DOHH2 (cell line): ENCODE data around the gene FAM3B.

Source experiments
- H3F3A ChIP-seq: fragments of 200-600 bp; sonication (generic), shearing (Covaris generic); 2 replicates; pipeline ENCODE4 v1.6.0; 2016; ENCODE audit warnings: antibody characterized with exemption, mild to moderate bottlenecking; ENCODE audit not compliant: control insufficient read depth, insufficient read depth
- H3K27ac ChIP-seq: fragments of 200-600 bp; sonication (generic); 2 replicates; pipeline ENCODE4 v1.5.1; 2014; ENCODE audit warnings: low read depth, mild to moderate bottlenecking, low read length, moderate library complexity
- H3K27me3 ChIP-seq: fragments of 200-600 bp; sonication (generic); 2 replicates; pipeline ENCODE4 v1.6.1; 2014; ENCODE audit warnings: mild to moderate bottlenecking, low read length, mixed read lengths; ENCODE audit not compliant: control insufficient read depth
- H3K36me3 ChIP-seq: fragments of 200-600 bp; sonication (generic); 2 replicates; pipeline ENCODE4 v1.6.1; 2014; ENCODE audit warnings: mild to moderate bottlenecking, low read length, moderate library complexity, mixed read lengths; ENCODE audit not compliant: control insufficient read depth
- H3K4me1 ChIP-seq: fragments of 200-600 bp; sonication (generic); 2 replicates; pipeline ENCODE4 v1.6.1; 2014; ENCODE audit warnings: mild to moderate bottlenecking, low read length, mixed read lengths; ENCODE audit not compliant: control insufficient read depth
- H3K4me2 ChIP-seq: fragments of 200-600 bp; sonication (generic); 2 replicates; pipeline ENCODE4 v1.6.0; 2014; ENCODE audit warnings: mild to moderate bottlenecking, low read length, moderate library complexity
- H3K4me3 ChIP-seq: fragments of 200-600 bp; sonication (generic); 2 replicates; pipeline ENCODE4 v1.5.1; 2014; ENCODE audit warnings: mild to moderate bottlenecking, low read length, mixed read lengths
- H3K79me2 ChIP-seq: fragments of 200-600 bp; sonication (generic); 2 replicates; pipeline ENCODE4 v1.6.1; 2014; ENCODE audit warnings: mild to moderate bottlenecking, low read length, mixed read lengths; ENCODE audit not compliant: control insufficient read depth
- H3K9me2 ChIP-seq: fragments of 200-600 bp; sonication (generic); replicated peaks from 2 replicates; pipeline ENCODE4 v1.6.1; 2014; ENCODE audit warnings: mild to moderate bottlenecking, low read length, mixed read lengths; ENCODE audit not compliant: control insufficient read depth
- H3K9me3 ChIP-seq: fragments of 200-600 bp; sonication (generic); 2 replicates; pipeline ENCODE4 v1.6.1; 2014; ENCODE audit warnings: antibody characterized with exemption, low read length, mixed read lengths; ENCODE audit not compliant: control insufficient read depth, insufficient read depth
- H4K20me1 ChIP-seq: fragments of 200-600 bp; sonication (generic); 2 replicates; pipeline ENCODE4 v1.6.0; 2014; ENCODE audit warnings: low read depth, mild to moderate bottlenecking, antibody characterized with exemption, low read length, moderate library complexity; ENCODE audit not compliant: control insufficient read depth, insufficient read depth
- CTCF ChIP-seq: fragments of 200-600 bp; sonication (generic); IDR thresholded peaks from one replicate; pipeline ENCODE4 v1.5.1; 2014; ENCODE audit warnings: antibody characterized with exemption, mild to moderate bottlenecking, low read depth, low read length; ENCODE audit not compliant: poor library complexity, severe bottlenecking
- EZH2phosphoT487 ChIP-seq: fragments of 200-600 bp; sonication (generic); IDR thresholded peaks from 2 replicates; pipeline ENCODE4 v1.6.1; 2017; ENCODE audit warnings: borderline replicate concordance, mild to moderate bottlenecking, antibody characterized with exemption, low read length, moderate library complexity, mixed read lengths

FAM3B gene

DNA sequence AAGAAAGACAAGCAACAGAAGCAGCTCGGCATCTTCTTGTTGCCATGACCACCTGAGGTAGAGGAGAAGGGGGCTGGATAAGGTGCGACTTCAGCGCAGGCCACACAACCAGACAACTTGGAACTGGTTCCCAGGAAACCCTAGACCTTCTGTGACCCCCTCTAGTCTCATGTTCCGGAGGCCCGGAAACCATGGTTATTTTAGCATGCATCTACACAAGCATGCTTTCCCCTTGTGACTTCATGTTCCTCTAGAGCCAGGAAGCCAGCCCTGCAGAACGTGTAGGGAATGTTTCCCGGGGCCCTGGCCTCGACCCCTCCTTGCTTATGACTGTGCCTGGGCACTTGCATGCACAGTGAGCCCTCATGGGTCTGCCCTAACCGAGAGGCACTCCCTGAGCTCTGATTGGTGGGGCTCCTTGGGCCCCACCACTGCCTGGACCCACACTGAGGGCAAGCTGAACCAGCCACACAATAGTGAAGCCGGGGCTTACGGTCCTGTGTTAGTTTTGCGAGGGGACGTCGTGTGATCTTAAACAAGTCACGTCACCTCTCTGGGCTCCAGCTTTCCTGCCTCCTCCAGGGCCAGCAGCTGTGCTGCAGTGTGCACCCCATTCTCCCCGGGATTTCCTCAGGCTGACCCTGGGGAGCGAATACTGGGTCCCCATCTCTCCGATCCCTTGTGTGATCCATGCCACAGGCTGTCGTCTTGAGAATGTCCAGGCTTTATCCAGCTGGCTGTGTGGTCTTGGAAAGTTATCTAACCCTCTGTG, 33.2 kb downstream of the FAM3B start:
- H3K9me3 ChIP-seq, result no peaks in the 10 kb centered on the region
- no peaks in the 10 kb centered on the region for H3K36me3 ChIP-seq
- H3K79me2 ChIP-seq, result no peaks in the 10 kb centered on the region
- H3K27me3 ChIP-seq, result peaks cover 3% of the 10 kb centered on the region
- TF ChIP-seq CTCF (no peak), EZH2phosphoT487 (no peak)
- H3F3A ChIP-seq, result no peaks in the 10 kb centered on the region
- no peaks in the 10 kb centered on the region for H3K4me1 ChIP-seq
- H3K9me2 ChIP-seq, result no peaks in the 10 kb centered on the region
- H4K20me1 ChIP-seq, result no peaks in the 10 kb centered on the region
- no peak overlapping the region for H3K27ac ChIP-seq
- no peak overlapping the region for H3K4me3 ChIP-seq
- no peak overlapping the region for H3K4me2 ChIP-seq

GRCh38 chr21:41350436-41351155, 34.0 kb downstream of the FAM3B start:
- no peaks in the 10 kb centered on the region for H3K36me3 ChIP-seq
- H3K9me2 ChIP-seq, result no peaks in the 10 kb centered on the region
- H3K27ac ChIP-seq, result no peak overlapping the region
- no peaks in the 10 kb centered on the region for H3F3A ChIP-seq
- H3K4me2 ChIP-seq, result no peak overlapping the region
- H3K9me3 ChIP-seq, result no peaks in the 10 kb centered on the region
- H3K27me3 ChIP-seq, result peaks cover 3% of the 10 kb centered on the region
- H3K4me3 ChIP-seq, result no peak overlapping the region
- H4K20me1 ChIP-seq, result no peaks in the 10 kb centered on the region
- TF ChIP-seq EZH2phosphoT487 (no peak), CTCF (no peak)
- H3K79me2 ChIP-seq, result no peaks in the 10 kb centered on the region
- no peaks in the 10 kb centered on the region for H3K4me1 ChIP-seq

GRCh38 chr21:41357546-41357945, 40.9 kb downstream of the FAM3B start:
- Histone ChIP-seq H3K79me2 (no peaks in the 10 kb centered on the region), H3K36me3 (no peaks in the 10 kb centered on the region), H3K4me2 (no peak overlapping the region), H3F3A (no peaks in the 10 kb centered on the region), H3K9me3 (no peaks in the 10 kb centered on the region), H3K4me3 (no peak overlapping the region), H4K20me1 (no peaks in the 10 kb centered on the region), H3K27ac (no peak overlapping the region), H3K4me1 (peaks cover 9% of the 10 kb centered on the region; the same call in 1 of the 2 replicates), H3K27me3 (peaks cover 14% of the 10 kb centered on the region), H3K9me2 (no peaks in the 10 kb centered on the region)
- TF ChIP-seq EZH2phosphoT487 (no peak), CTCF (no peak)
